Tibial nerve (tissue), 3 donors: ENCODE measurements around the gene ZBTB48.

Source experiments
- POLR2A ChIP-seq, 2 donors: fragments of 450-650 bp; IDR thresholded peaks; one replicate each; pipeline ENCODE4 v1.6.1; 2017; ENCODE audit warnings: antibody characterized with exemption in 2 of 2, mild to moderate bottlenecking in 2 of 2, moderate library complexity in 2 of 2
- TF ChIP-seq, protein P1 (sequence below), 5 experiments: fragments of 200-600 bp in 3 of 5; fragments of 450-650 bp in 2 of 5; sonication (generic) in 3 of 5; IDR thresholded peaks; one replicate each; pipeline ENCODE4 v1.5.1; 2016 to 2019; ENCODE audit warnings: antibody characterized with exemption in 5 of 5, mild to moderate bottlenecking in 3 of 5, moderate library complexity in 2 of 5

DNA sequence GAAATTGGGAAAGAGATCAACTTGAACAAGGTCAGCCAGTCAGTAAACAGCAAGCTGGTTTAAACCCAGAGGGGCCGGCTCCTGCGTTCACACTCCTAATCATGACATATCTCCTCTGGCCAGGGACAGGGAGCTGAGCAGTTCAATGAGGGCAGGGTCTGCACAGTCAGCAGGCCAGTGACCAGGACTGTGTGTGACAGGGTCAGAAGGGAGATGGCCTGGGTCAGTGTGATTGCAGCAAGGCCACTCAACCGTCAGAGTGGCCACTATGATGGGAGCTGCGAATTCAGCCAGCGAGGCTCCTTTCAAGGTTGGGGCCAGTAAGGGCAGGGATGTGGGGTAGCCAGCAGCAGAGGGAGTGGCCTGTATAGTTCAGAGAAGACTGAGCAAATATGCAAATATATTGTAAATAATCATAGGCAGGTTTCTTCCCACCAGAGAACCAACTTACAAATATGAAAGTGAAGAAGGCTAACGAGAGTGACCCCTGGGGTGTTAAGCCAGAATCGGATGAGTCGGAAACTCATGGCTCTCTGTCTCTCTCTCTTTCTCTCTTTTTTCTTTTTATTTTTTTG lies 45.5 kb upstream of the ZBTB48 start:
- no peak for TF ChIP-seq POLR2A (IDR thresholded peaks at IDR 0.05)
- TF ChIP-seq, protein P1, sequence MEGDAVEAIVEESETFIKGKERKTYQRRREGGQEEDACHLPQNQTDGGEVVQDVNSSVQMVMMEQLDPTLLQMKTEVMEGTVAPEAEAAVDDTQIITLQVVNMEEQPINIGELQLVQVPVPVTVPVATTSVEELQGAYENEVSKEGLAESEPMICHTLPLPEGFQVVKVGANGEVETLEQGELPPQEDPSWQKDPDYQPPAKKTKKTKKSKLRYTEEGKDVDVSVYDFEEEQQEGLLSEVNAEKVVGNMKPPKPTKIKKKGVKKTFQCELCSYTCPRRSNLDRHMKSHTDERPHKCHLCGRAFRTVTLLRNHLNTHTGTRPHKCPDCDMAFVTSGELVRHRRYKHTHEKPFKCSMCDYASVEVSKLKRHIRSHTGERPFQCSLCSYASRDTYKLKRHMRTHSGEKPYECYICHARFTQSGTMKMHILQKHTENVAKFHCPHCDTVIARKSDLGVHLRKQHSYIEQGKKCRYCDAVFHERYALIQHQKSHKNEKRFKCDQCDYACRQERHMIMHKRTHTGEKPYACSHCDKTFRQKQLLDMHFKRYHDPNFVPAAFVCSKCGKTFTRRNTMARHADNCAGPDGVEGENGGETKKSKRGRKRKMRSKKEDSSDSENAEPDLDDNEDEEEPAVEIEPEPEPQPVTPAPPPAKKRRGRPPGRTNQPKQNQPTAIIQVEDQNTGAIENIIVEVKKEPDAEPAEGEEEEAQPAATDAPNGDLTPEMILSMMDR (IDR thresholded peaks at IDR 0.05), result no peak
